ENCODE data around the gene HGF. TPM values are rescaled to one million over a fixed set of nuclear protein-coding genes. Genes with fewer than 3 reads are reported as not detected.

HGF gene
- total RNA-seq, 2 experiments from 2014 or later, result not detected

DNA sequence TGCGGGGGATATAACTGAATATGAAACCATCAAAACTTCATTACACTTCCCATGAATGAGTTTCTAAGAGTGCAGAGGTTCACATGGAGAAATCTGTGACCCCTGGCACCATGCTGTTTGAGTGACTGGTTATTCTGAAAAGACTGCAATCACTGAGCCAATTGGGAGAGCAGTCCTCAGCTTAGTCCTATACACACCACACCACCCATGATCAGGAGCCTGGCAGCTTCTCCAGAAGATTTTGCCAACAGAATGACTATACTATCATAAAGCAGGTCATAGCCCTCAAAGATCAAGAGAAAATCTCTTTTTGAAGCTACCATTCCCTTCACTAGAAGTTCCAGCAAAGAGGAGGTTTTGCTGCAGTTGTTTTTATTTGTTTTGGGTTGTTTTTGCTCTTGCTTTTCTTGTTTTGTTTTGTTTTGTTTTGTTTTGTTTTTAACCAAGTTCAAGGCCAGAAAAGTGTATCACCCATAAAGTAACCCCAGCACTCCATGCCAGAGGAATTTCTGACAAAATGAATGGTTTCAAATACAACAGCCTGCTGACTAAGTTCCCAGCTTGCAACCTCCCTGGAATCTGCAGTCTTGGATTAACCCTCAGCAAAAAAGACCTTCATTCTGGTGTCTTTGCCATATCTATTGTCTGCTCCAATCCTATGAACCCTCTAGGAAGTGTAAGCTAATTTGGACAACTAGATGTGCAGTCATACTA lies 19.7 kb upstream of the HGF start:
- H3K9me3 Mint-ChIP-seq, result peaks cover 2% of the 10 kb centered on the region
- POLR2A ChIA-PET, result no interaction called here
- ATAC-seq (ENCODE audit: low read depth) (no peak), DNase-seq (no peak)
- H3K4me1 Mint-ChIP-seq, result no peaks in the 10 kb centered on the region
- no peak overlapping the region for H3K27ac Mint-ChIP-seq
- no peaks in the 10 kb centered on the region for H3K36me3 Mint-ChIP-seq
- H3K27me3 Mint-ChIP-seq, result no peaks in the 10 kb centered on the region
- no peak overlapping the region for H3K4me3 Mint-ChIP-seq

GRCh38 chr7:81788246-81788645 lies 18.4 kb upstream of the HGF start:
- H3K4me1 Mint-ChIP-seq, result no peaks in the 10 kb centered on the region
- POLR2A ChIA-PET, result no interaction called here
- H3K4me3 Mint-ChIP-seq, result no peak overlapping the region
- H3K9me3 Mint-ChIP-seq, result peaks cover 2% of the 10 kb centered on the region
- H3K27me3 Mint-ChIP-seq, result no peaks in the 10 kb centered on the region
- no peak for DNase-seq
- no peaks in the 10 kb centered on the region for H3K36me3 Mint-ChIP-seq
- H3K27ac Mint-ChIP-seq, result no peak overlapping the region
- no peak for ATAC-seq (ENCODE audit: low read depth)

GRCh38 chr7:81783818-81784217 lies 14.0 kb upstream of the HGF start:
- DNase-seq (no peak), ATAC-seq (ENCODE audit: low read depth) (no peak)
- H3K9me3 Mint-ChIP-seq, result no peaks in the 10 kb centered on the region
- H3K27ac Mint-ChIP-seq, result no peak overlapping the region
- no peaks in the 10 kb centered on the region for H3K27me3 Mint-ChIP-seq
- H3K4me1 Mint-ChIP-seq, result no peaks in the 10 kb centered on the region
- POLR2A ChIA-PET, result no interaction called here
- H3K36me3 Mint-ChIP-seq, result no peaks in the 10 kb centered on the region
- H3K4me3 Mint-ChIP-seq, result no peak overlapping the region

DNA sequence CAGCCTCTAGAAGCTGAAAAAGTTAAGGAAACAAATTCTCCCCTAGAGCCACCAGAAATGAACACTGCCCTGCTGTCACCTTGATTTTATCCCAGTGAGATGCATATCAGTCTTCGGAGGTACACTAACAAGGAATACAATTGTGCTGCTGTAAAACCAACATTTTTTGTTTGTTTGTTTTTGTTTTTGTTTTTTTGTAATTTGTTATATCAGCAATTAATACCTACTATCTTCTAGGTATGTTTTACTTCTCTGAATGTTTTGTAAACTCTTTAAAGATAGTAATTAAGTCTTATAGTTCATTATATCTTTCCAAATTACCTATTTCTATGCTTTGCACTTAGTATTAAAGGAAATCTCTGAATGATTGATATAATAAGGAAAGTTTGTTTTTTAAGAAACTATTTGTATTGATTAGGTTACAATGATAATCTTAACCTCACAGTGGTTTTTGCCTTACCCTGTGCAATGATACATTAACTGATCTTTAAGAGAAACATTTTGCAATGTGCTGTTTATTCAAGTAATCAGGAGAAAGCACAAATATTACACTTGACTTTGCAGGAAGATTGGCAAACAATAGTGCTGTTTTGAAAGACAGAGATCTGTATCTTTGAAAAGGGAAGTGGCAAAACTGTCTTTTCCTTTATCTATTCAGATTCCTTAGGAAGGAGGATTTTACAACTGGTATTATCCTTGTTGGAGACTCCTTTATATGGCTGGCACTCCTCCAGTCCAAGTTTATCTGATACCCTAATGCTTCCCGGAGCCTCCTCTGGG lies 11.3 kb upstream of the HGF start:
- Mint-ChIP-seq H3K36me3 (no peaks in the 10 kb centered on the region), H3K27ac (no peak overlapping the region), H3K4me3 (no peak overlapping the region), H3K4me1 (no peaks in the 10 kb centered on the region), H3K27me3 (no peaks in the 10 kb centered on the region), H3K9me3 (no peaks in the 10 kb centered on the region)
- POLR2A ChIA-PET, result no interaction called here
- ATAC-seq (ENCODE audit: low read depth) (no peak), DNase-seq (no peak)

- no peak overlapping the region for H3K4me3 Mint-ChIP-seq
- no peaks in the 10 kb centered on the region for H3K27me3 Mint-ChIP-seq
- ATAC-seq (ENCODE audit: low read depth) (no peak), DNase-seq (no peak)
- no peaks in the 10 kb centered on the region for H3K4me1 Mint-ChIP-seq
- H3K9me3 Mint-ChIP-seq, result no peaks in the 10 kb centered on the region
- no peaks in the 10 kb centered on the region for H3K36me3 Mint-ChIP-seq
- POLR2A ChIA-PET, result no interaction called here
- no peak overlapping the region for H3K27ac Mint-ChIP-seq
Measured at GRCh38 chr7:81779706-81780105, 9.9 kb upstream of the HGF start.

GRCh38 chr7:81777697-81778096 lies 7.8 kb upstream of the HGF start:
- H3K9me3 Mint-ChIP-seq, result no peaks in the 10 kb centered on the region
- no peaks in the 10 kb centered on the region for H3K27me3 Mint-ChIP-seq
- ATAC-seq (ENCODE audit: low read depth) (no peak), DNase-seq (no peak)
- H3K36me3 Mint-ChIP-seq, result no peaks in the 10 kb centered on the region
- POLR2A ChIA-PET, result no interaction called here
- H3K27ac Mint-ChIP-seq, result no peak overlapping the region
- no peak overlapping the region for H3K4me3 Mint-ChIP-seq
- no peaks in the 10 kb centered on the region for H3K4me1 Mint-ChIP-seq

DNA sequence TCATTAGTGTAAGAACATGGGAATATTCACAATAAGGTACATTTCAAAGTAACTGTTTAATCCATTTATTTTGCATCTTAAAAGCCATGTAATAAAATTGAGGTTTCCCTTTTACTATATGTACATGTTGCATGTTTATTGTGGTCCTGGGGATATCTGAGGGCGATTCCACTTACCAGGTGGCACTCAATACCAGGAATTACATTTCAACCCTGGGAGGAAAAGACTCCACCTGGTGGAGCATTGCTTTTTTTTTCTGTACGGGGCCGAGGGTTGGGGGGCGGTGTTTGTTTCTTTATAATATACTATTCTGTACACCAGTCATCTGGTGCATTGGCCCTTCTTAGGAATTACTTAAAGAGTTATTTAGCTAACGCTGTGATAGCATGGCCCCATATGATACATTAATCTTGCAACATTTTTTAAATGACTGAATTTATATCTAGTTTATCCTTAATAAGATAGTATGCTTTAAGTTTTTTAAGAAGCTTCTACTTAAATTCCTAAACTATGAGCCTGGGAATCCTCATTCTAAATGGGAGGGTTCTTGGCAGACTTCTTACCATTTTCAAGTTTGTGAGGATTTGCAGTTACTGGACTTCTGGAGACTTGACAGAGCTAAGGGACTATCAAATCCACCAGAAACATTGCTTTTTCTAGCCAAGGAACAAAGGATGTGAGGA lies 7.2 kb upstream of the HGF start:
- POLR2A ChIA-PET, result no interaction called here
- Mint-ChIP-seq H3K27ac (no peak overlapping the region), H3K4me3 (no peak overlapping the region), H3K9me3 (no peaks in the 10 kb centered on the region), H3K4me1 (no peaks in the 10 kb centered on the region), H3K27me3 (no peaks in the 10 kb centered on the region), H3K36me3 (no peaks in the 10 kb centered on the region)
- ATAC-seq (ENCODE audit: low read depth) (no peak), DNase-seq (no peak)

GRCh38 chr7:81776161-81776560 lies 6.3 kb upstream of the HGF start:
- H3K4me1 Mint-ChIP-seq, result no peaks in the 10 kb centered on the region
- H3K27ac Mint-ChIP-seq, result no peak overlapping the region
- POLR2A ChIA-PET, result no interaction called here
- no peak for DNase-seq
- ATAC-seq (ENCODE audit: low read depth), result no peak
- no peaks in the 10 kb centered on the region for H3K36me3 Mint-ChIP-seq
- no peaks in the 10 kb centered on the region for H3K27me3 Mint-ChIP-seq
- no peaks in the 10 kb centered on the region for H3K9me3 Mint-ChIP-seq
- H3K4me3 Mint-ChIP-seq, result no peak overlapping the region

GRCh38 chr7:81775560-81775959 lies 5.7 kb upstream of the HGF start:
- Mint-ChIP-seq H3K4me3 (no peak overlapping the region), H3K27ac (no peak overlapping the region), H3K4me1 (no peaks in the 10 kb centered on the region), H3K36me3 (no peaks in the 10 kb centered on the region), H3K9me3 (no peaks in the 10 kb centered on the region), H3K27me3 (no peaks in the 10 kb centered on the region)
- ATAC-seq (ENCODE audit: low read depth) (no peak), DNase-seq (no peak)
- POLR2A ChIA-PET, result no interaction called here

GRCh38 chr7:81774551-81774950 lies 4.7 kb upstream of the HGF start:
- H3K36me3 Mint-ChIP-seq, result no peaks in the 10 kb centered on the region
- no peak for DNase-seq
- no peaks in the 10 kb centered on the region for H3K9me3 Mint-ChIP-seq
- H3K4me1 Mint-ChIP-seq, result no peaks in the 10 kb centered on the region
- no peak overlapping the region for H3K27ac Mint-ChIP-seq
- peaks cover 2% of the 10 kb centered on the region for H3K27me3 Mint-ChIP-seq
- no peak overlapping the region for H3K4me3 Mint-ChIP-seq
- ATAC-seq (ENCODE audit: low read depth), result no peak
- POLR2A ChIA-PET, result no interaction called here

GRCh38 chr7:81770728-81771223 lies 929 bp upstream of the HGF start:
- no peaks in the 10 kb centered on the region for H3K4me1 Mint-ChIP-seq
- H3K4me3 Mint-ChIP-seq, result no peak overlapping the region
- POLR2A ChIA-PET, result no interaction called here
- peaks cover 2% of the 10 kb centered on the region for H3K27me3 Mint-ChIP-seq
- H3K9me3 Mint-ChIP-seq, result no peaks in the 10 kb centered on the region
- ATAC-seq (ENCODE audit: low read depth), result no peak
- DNase-seq, result no peak
- H3K27ac Mint-ChIP-seq, result no peak overlapping the region
- no peaks in the 10 kb centered on the region for H3K36me3 Mint-ChIP-seq

GRCh38 chr7:81768951-81769778 lies 682 bp downstream of the HGF start:
- no peaks in the 10 kb centered on the region for H3K36me3 Mint-ChIP-seq
- H3K9me3 Mint-ChIP-seq, result no peaks in the 10 kb centered on the region
- POLR2A ChIA-PET, result no interaction called here
- H3K27me3 Mint-ChIP-seq, result peaks cover 2% of the 10 kb centered on the region
- no peak overlapping the region for H3K27ac Mint-ChIP-seq
- no peak overlapping the region for H3K4me3 Mint-ChIP-seq
- no peak for DNase-seq
- H3K4me1 Mint-ChIP-seq, result no peaks in the 10 kb centered on the region
- no peak for ATAC-seq (ENCODE audit: low read depth)

DNA sequence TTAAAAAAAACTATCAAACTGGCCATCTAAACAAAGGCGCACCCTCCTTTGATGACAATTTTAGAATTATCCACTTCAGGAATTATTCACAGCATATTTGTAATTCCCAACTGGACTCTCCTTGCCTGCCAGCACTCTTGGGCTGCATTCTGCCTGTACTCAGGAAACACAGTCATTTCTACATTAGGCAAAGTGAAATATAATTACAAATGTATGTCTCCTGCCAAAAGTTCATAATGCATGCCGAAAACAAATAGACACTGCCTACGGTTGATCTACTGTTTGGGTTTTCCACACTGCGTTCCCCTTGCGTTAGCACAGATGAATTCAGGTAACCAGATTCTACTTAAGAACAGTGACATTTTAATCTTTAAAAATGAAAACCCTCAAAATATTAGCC lies 1.9 kb downstream of the HGF start:
- H3K4me3 Mint-ChIP-seq, result no peak overlapping the region
- POLR2A ChIA-PET, result no interaction called here
- no peak for ATAC-seq (ENCODE audit: low read depth)
- no peak overlapping the region for H3K27ac Mint-ChIP-seq
- DNase-seq, result no peak
- no peaks in the 10 kb centered on the region for H3K4me1 Mint-ChIP-seq
- no peaks in the 10 kb centered on the region for H3K9me3 Mint-ChIP-seq
- H3K36me3 Mint-ChIP-seq, result no peaks in the 10 kb centered on the region
- H3K27me3 Mint-ChIP-seq, result peaks cover 2% of the 10 kb centered on the region

Data from activated naive CD8-positive, alpha-beta T cell treated with anti-CD3 and anti-CD28 coated beads, Interleukin-2, amount 10 ng/mL, durations not matched to agents 7 days and 5 days (primary cell).